NK-92 (cell line): ENCODE results near the gene TBC1D32.

Experiments
- DNase-seq: peaks from one replicate; lab custom pipeline; 2025; ENCODE audit not compliant: unreplicated experiment; lab: John Stamatoyannopoulos, UW

TBC1D32 gene

GRCh38 chr6:121032268-121033006 is 301.8 kb downstream of the TBC1D32 start:
- no peak for DNase-seq
